HG03460 (cell line): ENCODE data around the gene CLDN19.

Experiments
- ATAC-seq: cut with Tn5 transposase; IDR thresholded peaks from one replicate; pipeline ENCODE4 v1.9.1; 2021; ENCODE audit not compliant: unreplicated experiment

CLDN19 gene, protein sequence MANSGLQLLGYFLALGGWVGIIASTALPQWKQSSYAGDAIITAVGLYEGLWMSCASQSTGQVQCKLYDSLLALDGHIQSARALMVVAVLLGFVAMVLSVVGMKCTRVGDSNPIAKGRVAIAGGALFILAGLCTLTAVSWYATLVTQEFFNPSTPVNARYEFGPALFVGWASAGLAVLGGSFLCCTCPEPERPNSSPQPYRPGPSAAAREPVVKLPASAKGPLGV

GRCh38 chr1:42739753-42740700 is at the start of gene CLDN19:
Gene CLDN19, minus strand, starts transcription at chr1:42740236. Its CDS starts 173 bp downstream, at chr1:42740063.
- no peak for ATAC-seq

DNA sequence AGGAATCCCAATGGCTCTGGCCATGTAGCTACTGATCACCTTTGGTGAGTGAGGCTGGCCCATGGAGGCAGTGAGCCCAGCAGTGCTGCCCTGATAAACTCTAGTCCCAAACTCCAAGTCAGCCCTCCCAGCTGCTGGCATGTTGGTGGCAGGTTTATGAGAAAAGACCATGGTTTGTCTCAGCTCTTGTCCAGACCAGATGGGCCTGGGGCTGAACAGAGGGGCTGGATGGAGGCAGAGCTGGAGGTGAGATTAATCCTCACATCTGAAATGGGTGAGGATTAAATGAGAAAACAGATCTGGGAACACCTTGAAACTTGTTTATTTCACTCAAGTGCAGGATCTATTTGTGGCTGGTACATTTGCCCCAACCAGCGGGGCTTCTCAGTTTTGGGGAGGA is 48.0 kb upstream of the CLDN19 start:
- ATAC-seq: no peak

GRCh38 chr1:42786097-42786496 is 46.1 kb upstream of the CLDN19 start:
- no peak for ATAC-seq

DNA sequence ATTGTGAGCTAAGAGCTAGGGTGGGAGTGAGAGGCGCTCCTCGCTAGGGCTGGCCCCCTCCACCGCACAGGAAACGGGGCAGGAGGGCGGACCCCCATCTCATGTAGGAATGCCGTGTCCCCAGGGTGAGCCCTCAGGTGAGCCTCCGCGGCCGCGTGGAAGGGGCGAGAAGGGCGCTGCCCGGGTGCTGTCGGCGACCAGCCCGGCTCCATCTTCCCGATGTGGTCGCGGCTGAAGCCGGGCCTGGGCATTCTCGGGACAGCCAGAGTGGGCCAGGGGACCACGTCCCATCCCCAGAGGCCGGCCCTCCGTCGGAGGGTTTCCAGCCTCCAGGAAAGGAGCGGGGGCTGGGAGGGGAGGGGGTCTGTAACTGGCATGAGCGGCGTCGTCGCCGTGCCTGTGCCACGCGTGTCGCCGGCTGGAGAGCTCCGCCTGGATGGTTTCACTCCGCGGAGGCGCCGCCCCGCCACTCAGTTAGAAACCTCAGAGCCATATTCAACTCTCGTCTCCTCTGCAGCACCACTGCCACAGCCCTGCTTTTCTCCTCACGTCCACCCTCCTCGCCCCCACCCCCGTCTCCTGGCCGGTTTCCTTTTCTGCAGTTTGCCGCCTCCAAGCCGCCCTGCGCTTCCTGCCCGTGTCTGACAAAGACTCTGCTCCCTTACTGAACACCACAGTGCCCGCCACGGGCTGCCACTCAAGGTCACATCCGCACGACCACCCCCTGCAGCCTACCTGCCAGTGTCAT is 45.1 kb upstream of the CLDN19 start, which contains the start of gene TMEM269:
Gene TMEM269, plus strand, starts transcription at position 46 of the 748 bp plus-strand sequence. CDS start 4,903 bp downstream, outside the sequence.
- ATAC-seq: no peak

GRCh38 chr1:42784547-42784945 is 44.5 kb upstream of the CLDN19 start:
- no peak for ATAC-seq

DNA sequence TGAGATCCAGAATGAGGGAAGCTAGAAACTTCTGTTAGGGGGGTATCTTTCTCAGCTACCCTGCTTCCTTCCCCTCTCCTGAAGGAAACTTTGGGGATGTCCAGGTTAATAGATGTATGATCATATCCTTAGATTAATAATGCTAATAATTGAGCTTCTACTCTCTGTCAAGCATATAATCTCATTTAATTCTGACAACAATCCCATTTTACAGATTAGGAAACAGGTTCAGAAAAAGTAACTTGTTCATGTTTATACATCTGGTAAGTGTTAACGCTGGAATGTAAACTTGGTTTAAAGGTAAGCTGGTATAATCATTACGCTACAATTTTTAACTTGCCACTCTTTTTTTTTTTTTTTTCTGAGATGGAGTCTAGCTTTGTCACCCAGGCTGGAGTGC is 43.1 kb upstream of the CLDN19 start:
- ATAC-seq: no peak

- ATAC-seq: no peak
Measured at GRCh38 chr1:42780176-42780575, 40.1 kb upstream of the CLDN19 start.

DNA sequence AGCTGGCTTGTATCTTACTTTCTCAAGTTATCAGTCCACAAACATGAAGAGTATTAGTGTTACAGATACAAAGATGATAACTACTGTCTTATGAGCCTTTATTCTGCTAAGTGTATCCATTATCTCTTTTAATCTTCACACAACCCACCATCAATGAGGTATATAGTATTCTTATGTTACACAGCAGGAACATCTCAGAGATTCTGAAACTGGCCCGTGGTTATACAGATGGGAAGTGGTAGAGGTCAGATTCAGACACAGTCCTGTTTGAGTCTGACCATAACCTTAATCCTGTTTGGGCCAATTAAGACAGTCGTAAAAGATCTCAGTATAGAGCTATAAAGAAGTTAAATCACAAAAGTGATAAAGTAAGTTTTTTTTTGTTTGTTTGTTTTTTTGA is 39.7 kb upstream of the CLDN19 start:
- no peak for ATAC-seq

- ATAC-seq: no peak
Measured at GRCh38 chr1:42777852-42778251, 37.8 kb upstream of the CLDN19 start.

DNA sequence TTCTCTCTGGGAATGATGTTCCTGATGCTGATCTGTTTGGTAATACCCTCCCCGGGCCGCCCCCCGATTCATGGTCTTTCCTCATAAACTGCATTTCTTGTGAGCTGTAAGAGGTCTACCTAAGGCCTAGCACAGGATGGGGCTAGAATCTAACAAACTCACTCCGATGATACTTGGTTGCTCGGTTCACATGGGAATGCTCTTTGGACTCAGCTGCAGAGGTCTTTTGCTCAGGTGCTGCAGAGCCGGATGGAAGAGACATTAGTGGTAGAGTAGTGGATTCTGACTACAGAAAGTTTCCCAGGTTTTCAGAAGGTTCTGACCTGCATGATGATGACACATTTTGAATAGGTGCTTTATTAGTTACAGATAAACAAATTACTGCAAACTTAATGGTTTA is 36.5 kb upstream of the CLDN19 start:
- no peak for ATAC-seq

DNA sequence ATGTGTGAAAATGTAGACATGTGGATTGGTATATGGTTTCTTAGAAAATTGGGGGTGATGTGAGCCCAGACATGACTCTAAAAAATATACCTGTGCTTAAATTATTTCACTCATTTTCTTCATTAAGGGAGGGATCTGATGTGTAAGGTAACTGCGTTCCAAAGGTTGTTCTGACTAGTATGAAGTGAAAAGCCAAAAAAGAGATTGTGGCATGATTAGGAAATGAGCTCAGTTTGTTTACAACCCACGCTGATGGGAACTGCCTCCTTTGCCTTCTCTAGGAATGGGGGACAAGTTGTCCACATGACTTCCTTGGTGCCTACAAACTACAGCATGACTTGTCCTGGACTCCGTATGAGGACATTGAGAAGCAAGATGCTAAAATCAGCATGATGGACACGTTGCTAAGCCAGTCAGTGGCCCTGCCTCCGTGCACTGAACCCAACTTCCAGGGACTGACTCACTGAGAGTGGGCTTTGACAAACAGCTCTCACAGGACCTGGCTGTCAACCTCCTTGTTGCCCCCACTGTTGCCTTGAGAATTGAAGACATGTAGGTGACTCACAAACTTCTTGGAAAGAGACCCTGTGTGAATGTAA is 35.0 kb upstream of the CLDN19 start:
- ATAC-seq: no peak

GRCh38 chr1:42773420-42773819 is 33.4 kb upstream of the CLDN19 start:
- ATAC-seq: no peak

DNA sequence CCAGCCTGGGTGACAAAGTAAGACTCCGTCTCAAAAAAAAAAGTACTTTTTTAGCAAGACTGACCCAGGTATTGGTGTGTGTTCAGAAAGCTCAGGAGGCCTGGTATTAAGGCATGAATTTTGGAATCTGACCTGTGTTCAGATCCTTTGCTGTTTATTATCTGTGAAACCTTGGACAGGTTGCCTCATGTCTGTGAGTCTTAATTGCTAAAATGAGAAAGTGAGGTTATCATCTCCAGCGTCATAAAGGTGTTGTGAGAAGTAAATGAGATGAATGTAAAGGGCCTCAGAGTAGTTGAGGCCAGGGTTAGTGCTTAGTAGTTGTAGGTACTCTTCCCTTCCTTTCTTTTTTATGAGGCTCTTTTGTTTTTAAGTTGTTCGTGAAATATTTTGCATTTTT is 29.8 kb upstream of the CLDN19 start:
- no peak for ATAC-seq

DNA sequence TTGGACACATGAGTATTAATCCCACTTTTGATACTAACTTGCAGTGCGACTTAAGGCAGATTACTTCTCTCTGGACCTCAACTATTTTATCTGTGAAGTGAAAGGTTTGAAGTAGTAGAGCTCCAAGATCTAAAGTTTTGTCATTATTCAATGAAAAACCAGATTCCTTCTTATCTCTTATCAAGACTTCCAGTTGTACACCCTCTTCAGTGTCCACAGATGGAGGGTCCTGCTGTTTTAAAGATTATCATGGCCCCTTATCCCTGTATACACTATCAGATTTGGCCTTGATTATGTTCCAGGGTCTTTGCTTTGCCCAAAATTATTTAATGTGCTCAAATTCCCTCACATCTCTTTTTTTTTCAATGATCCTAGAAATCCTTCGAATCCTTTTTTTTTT is 28.1 kb upstream of the CLDN19 start:
- ATAC-seq: no peak

DNA sequence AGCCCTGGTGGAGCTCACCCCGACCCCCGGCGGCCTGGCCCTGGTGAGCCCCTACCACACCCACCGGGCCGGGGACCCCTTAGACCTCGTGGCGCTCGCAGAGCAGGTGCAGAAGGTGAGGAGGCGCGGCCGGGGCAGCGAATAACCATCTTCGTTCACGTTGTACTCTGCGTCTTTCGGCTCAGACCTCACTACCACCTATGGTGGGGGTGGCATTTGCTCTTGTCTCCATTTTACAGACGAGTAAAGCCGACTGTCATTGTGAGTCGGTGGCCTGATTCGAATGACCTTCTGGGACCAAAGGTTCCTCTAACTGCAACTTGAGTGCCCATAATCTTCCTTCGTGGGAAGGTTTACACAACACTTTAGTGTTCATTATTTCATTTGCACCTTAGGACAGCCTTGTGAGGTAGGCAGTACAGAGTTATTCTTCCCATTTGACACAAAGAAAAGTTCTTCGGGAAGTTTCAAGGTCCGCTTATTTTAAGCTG is 27.5 kb upstream of the CLDN19 start:
- peak; percentile 28 for ATAC-seq

GRCh38 chr1:42766741-42767509 is 26.9 kb upstream of the CLDN19 start, which contains the start of the genes C1orf50 and P3H1:
Gene C1orf50, plus strand, starts transcription at chr1:42767249. Its CDS starts 63 bp downstream, at chr1:42767312.
Gene P3H1, minus strand, starts transcription at chr1:42767028. Its CDS starts 57 bp downstream, at chr1:42766971.
- ATAC-seq: peak; percentile 90

DNA sequence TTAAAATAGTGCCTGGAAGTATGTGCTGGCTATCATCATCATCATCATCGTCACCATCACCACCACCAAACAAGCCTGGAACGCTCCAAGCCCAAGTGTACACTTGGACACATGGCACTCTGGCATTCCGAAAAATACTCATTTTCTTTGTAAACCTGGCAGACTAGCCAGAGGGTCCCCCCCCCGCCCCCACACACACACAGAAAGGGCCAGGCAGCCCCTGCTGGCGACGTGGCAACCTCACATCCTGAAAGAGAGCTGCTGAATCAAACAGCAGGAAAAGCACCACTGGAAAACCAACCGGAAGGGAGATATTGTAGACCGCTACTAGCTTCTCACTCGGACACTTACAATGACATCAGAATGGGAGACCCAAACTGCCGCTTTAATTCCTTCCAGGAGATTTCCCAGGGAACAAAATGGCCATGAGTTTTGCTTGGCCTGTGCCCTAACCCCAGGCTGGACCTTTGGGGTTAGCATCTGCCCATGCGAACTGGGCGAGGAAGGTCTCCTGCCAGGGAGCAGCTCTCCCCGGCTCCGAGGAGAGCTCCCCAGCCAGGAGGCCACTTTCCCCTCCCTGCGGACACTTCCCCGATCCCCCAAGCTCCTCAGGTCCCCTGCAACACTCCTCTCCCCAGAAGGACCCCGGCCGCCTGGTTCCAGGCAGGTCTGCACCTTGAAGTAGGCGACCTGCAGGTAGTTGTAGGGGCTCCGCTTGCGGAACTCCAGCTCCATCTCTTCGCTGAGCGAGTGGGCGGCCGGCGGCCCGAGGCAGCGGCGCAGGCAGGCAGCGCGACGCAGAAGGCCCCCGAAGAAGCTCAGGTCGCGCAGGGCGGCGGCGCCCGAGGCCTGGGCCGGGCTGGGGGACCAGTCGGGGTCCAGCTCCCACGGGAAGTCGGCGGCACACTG is 26.1 kb upstream of the CLDN19 start:
- peak; percentile 19 for ATAC-seq

DNA sequence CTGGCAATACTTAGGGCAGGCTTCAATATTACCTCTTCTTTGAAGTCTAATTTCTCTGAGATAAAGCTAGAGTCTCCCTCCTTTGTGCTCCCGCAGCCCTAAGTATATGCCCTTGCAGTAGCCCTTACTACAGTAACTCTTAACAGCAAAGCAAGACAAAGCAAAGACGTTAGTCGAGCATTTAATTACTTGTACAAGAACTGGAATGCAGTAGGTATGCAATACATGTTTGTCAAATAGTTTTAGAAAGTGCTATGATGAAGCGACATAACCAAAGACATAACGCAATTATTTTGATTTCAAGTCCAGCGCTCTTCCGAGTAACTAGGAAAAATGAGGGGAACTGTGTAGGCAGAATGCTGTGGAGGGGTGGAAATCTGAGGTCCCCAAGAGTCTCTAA is 25.2 kb upstream of the CLDN19 start:
- ATAC-seq: no peak

DNA sequence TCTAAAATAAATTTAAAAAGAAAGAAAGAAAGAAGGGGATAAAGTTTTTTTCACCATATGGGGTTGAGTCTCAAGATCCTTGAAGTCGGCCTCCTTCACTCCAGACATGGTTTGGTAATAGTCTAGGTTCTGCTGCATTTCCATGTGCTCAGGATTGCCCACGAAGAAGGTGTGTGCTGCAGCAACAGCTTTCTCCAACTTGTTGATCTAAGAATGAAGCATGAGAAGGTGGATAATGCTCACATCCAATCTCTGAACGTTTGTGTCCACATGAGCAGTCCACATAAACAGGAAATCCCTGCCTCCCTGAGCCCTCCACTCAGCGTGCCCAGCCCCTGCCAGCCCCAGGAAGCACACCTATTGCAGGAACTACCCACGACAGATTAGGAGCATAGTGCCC is 22.2 kb upstream of the CLDN19 start:
- ATAC-seq: no peak
